HG02798 (cell line): Measurements from ENCODE around the gene DISP2.
A peak's percentile ranks its signal among the peaks of the same experiment; 100 is the strongest.

Experiments used
- ATAC-seq: cut with Tn5 transposase; IDR thresholded peaks from one replicate; pipeline ENCODE4 v1.9.1; 2021; ENCODE audit warnings: mild to moderate bottlenecking; ENCODE audit not compliant: unreplicated experiment, poor library complexity

Gene DISP2

GRCh38 chr15:40381818-40382529 lies 24.0 kb downstream of the DISP2 start:
- no peak for ATAC-seq

GRCh38 chr15:40382580-40383456 lies 24.8 kb downstream of the DISP2 start, which contains the start of gene KNSTRN:
KNSTRN (plus strand) TSS chr15:40382721; CDS start chr15:40382836, 115 bp downstream.
- peak; percentile 94 for ATAC-seq

- ATAC-seq: no peak
These were observed 28.5 kb downstream of the DISP2 start for GRCh38 chr15:40386480-40386879.

- no peak for ATAC-seq
These were observed 31.2 kb downstream of the DISP2 start for GRCh38 chr15:40388941-40389823.

- ATAC-seq: no peak
These were observed 32.0 kb downstream of the DISP2 start for GRCh38 chr15:40389824-40390595.

- no peak for ATAC-seq
These were observed 35.2 kb downstream of the DISP2 start for GRCh38 chr15:40392986-40393948.

- no peak for ATAC-seq
These were observed 39.8 kb downstream of the DISP2 start for GRCh38 chr15:40397688-40398412.

- peak; percentile 58 for ATAC-seq
These were observed 40.4 kb downstream of the DISP2 start for GRCh38 chr15:40398413-40398873.

- no peak for ATAC-seq
These were observed 41.4 kb downstream of the DISP2 start for GRCh38 chr15:40399370-40399769.

- peak; percentile 91 for ATAC-seq
These were observed 47.7 kb downstream of the DISP2 start, which contains the start of gene IVD for GRCh38 chr15:40405501-40406381. IVD (plus strand) TSS chr15:40405795; CDS start chr15:40405828, 33 bp downstream.

- ATAC-seq: peak; percentile 51
These were observed 49.4 kb downstream of the DISP2 start for GRCh38 chr15:40407330-40407990.

GRCh38 chr15:40409366-40409765 lies 51.3 kb downstream of the DISP2 start:
- peak; percentile 26 for ATAC-seq

- no peak for ATAC-seq
These were observed 52.5 kb downstream of the DISP2 start for GRCh38 chr15:40410476-40410875.

- ATAC-seq: no peak
These were observed 54.2 kb downstream of the DISP2 start for GRCh38 chr15:40412095-40412759.

GRCh38 chr15:40413036-40413435 lies 55.0 kb downstream of the DISP2 start:
- ATAC-seq: no peak

GRCh38 chr15:40414816-40415215 lies 56.8 kb downstream of the DISP2 start:
- no peak for ATAC-seq
